K562 (cell line): ENCODE data around the gene GARIN5B. TPM values are rescaled to one million over a fixed set of nuclear protein-coding genes. Genes with fewer than 3 reads are reported as not detected.

ENCODE experiments used
- BRD9 ChIP-seq: fragments of 450-650 bp; IDR thresholded peaks from 2 replicates; pipeline ENCODE4 v1.6.1; 2018; ENCODE audit warnings: low read depth; ENCODE audit not compliant: partially characterized antibody
- JUN ChIP-seq, 2 experiments: sonication (generic) in 1 of 2; formaldehyde crosslinking in 1 of 2; IDR thresholded peaks; 2 replicates each; pipeline versions ENCODE4 v1.6.1 to v1.8.0; 2012 to 2022; ENCODE audit warnings: borderline replicate concordance in 2 of 2, mild to moderate bottlenecking in 2 of 2, improper control_type of control experiment in 1 of 2, low read depth in 1 of 2, low read length in 1 of 2, missing genetic modification reagents in 1 of 2
- MCM2 ChIP-seq: fragments of 450-650 bp; IDR thresholded peaks from 2 replicates; pipeline ENCODE4 v1.6.1; 2017; ENCODE audit warnings: low read depth, mild to moderate bottlenecking
- RB1 ChIP-seq: fragments of 450-650 bp; IDR thresholded peaks from 2 replicates; pipeline ENCODE4 v1.6.1; 2017; ENCODE audit warnings: low read depth, mild to moderate bottlenecking
- RBM34 ChIP-seq: fragments of 200-400 bp; formaldehyde crosslinking; IDR thresholded peaks from 2 replicates; pipeline ENCODE4 v1.6.1; 2018; ENCODE audit warnings: low read length, borderline replicate concordance; ENCODE audit not compliant: insufficient read depth
- RNF2 ChIP-seq: sonication (generic); IDR thresholded peaks from 2 replicates; pipeline ENCODE4 v1.6.1; 2016
- SIN3A ChIP-seq, 2 experiments: fragments of 150-350 bp in 1 of 2; IDR thresholded peaks; 2 replicates each; pipeline ENCODE4 v1.6.1; 2011 to 2016; ENCODE audit warnings: borderline replicate concordance in 2 of 2, low read depth in 2 of 2, low read length in 2 of 2, mild to moderate bottlenecking in 2 of 2, moderate library complexity in 2 of 2; ENCODE audit not compliant: control insufficient read depth in 1 of 2
- SRSF7 ChIP-seq: fragments of 200-400 bp; formaldehyde crosslinking; optimal IDR thresholded peaks from 2 replicates; pipeline ENCODE3; 2017; ENCODE audit warnings: mild to moderate bottlenecking, low read depth, low read length
- ZBTB17 ChIP-seq: fragments of 450-650 bp; formaldehyde crosslinking; IDR thresholded peaks from 2 replicates; pipeline ENCODE4 v1.4.0; 2020; ENCODE audit warnings: mild to moderate bottlenecking
- ZBTB7A ChIP-seq: IDR thresholded peaks from 2 replicates; pipeline ENCODE4 v1.6.1; 2011; ENCODE audit warnings: low read depth, mild to moderate bottlenecking, low read length, moderate library complexity, borderline replicate concordance; ENCODE audit not compliant: control insufficient read depth
- ZNF212 ChIP-seq: fragments of 450-650 bp; formaldehyde crosslinking; IDR thresholded peaks from 2 replicates; pipeline ENCODE4 v1.4.0; 2020; ENCODE audit warnings: mild to moderate bottlenecking
- ZSCAN32 ChIP-seq: fragments of 450-650 bp; formaldehyde crosslinking; IDR thresholded peaks from 2 replicates; pipeline ENCODE4 v1.4.0; 2020; ENCODE audit warnings: mild to moderate bottlenecking, moderate library complexity
- polyA plus RNA-seq, 8 experiments: library from polyadenylated mRNA; depleted of rRNA in 4 of 8; stranded (reverse) in 5 of 8; unstranded in 3 of 8; fragments of >200 nt; fragmentation: Nextera tagmentation in 2 of 8; fragmentation: Illumina TruSeq in 1 of 8; extraction: Ambion mirVana in 2 of 8; extraction: Trizol in 1 of 8; gene quantifications; 2 replicates each; pipeline versions ENCODE4 v1.2.1 to v1.2.3, GENCODE V29; 2011 to 2014; ENCODE audit warnings: inconsistent platforms in 1 of 8, missing spikeins in 1 of 8
- total RNA-seq, 7 experiments: library from RNA; depleted of rRNA in 6 of 7; stranded (reverse); fragments of >200 nt in 6 of 7; fragmentation: Illumina TruSeq in 2 of 7; extraction: Trizol in 2 of 7; gene quantifications; 2 replicates each; pipeline versions ENCODE4 v1.2.1 to v1.2.3, GENCODE V29; 2011 to 2021; ENCODE audit warnings: low replicate concordance in 1 of 7
- TF ChIP-seq, protein P1 (sequence below): sonication (generic); formaldehyde crosslinking; IDR thresholded peaks from 2 replicates; pipeline ENCODE4 v1.8.0; 2023; ENCODE audit warnings: mild to moderate bottlenecking, missing genetic modification reagents
- TF ChIP-seq, protein P2 (sequence below): sonication (generic); formaldehyde crosslinking; IDR thresholded peaks from 2 replicates; pipeline ENCODE4 v1.5.0; 2020; ENCODE audit warnings: missing genetic modification reagents
- TF ChIP-seq, protein P3 (sequence below): fragments of 450-650 bp; IDR thresholded peaks from 2 replicates; pipeline ENCODE4 v1.6.1; 2016; ENCODE audit warnings: borderline replicate concordance
- TF ChIP-seq, protein P4 (sequence below): IDR thresholded peaks from 3 replicates; pipeline ENCODE4 v1.6.1; 2011; ENCODE audit warnings: borderline replicate concordance, mild to moderate bottlenecking; ENCODE audit not compliant: insufficient read length, insufficient read depth

The GARIN5B gene
- total and polyA plus RNA-seq, 9 of the 15 experiments (the other 6 are each of a cell fraction or from before 2014, with no cell fraction given) = not detected

DNA sequence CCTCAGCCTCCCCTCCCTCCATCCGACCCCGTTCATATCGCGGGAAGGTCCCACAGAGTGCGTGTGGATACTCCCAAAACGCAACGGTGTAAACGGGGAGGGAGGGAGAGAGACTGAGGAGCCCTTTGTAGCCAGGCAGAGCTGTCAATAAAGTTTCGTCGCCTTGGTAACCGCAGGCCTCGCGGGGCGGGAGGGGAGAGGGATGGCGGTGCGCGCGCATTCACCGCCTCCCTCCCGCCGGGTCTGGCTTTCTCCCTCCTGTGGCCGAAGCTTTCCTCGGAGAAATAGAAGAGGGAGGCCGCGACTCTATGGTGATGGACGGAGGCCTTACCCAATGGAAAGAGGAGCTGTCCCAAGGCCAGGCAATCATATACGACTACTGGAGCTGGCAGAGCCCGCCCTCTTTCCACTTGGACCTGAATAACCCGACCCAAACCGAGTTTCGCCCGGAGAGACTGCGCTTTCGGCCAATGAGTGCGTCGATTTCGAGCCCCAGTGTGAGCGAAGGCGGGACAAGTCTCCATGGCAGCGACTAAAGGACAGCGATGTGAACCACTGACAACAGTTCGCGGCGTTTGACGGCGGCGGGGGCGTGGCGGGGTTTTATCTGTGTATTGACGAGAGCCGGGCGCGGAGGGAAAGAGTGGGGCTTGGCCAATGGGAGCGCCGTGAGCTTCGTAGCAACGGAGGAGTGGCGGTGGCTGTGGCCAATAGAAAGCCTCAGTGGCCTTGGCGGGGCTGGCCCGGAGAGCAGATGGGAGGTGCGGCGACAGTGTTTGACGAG, 23.8 kb downstream of the GARIN5B start, which contains the start of gene KMT5C (continued):
- TF ChIP-seq, protein P1, sequence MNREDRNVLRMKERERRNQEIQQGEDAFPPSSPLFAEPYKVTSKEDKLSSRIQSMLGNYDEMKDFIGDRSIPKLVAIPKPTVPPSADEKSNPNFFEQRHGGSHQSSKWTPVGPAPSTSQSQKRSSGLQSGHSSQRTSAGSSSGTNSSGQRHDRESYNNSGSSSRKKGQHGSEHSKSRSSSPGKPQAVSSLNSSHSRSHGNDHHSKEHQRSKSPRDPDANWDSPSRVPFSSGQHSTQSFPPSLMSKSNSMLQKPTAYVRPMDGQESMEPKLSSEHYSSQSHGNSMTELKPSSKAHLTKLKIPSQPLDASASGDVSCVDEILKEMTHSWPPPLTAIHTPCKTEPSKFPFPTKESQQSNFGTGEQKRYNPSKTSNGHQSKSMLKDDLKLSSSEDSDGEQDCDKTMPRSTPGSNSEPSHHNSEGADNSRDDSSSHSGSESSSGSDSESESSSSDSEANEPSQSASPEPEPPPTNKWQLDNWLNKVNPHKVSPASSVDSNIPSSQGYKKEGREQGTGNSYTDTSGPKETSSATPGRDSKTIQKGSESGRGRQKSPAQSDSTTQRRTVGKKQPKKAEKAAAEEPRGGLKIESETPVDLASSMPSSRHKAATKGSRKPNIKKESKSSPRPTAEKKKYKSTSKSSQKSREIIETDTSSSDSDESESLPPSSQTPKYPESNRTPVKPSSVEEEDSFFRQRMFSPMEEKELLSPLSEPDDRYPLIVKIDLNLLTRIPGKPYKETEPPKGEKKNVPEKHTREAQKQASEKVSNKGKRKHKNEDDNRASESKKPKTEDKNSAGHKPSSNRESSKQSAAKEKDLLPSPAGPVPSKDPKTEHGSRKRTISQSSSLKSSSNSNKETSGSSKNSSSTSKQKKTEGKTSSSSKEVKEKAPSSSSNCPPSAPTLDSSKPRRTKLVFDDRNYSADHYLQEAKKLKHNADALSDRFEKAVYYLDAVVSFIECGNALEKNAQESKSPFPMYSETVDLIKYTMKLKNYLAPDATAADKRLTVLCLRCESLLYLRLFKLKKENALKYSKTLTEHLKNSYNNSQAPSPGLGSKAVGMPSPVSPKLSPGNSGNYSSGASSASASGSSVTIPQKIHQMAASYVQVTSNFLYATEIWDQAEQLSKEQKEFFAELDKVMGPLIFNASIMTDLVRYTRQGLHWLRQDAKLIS (CRISPR knock-in tag) = no peak
- TF ChIP-seq, protein P2, sequence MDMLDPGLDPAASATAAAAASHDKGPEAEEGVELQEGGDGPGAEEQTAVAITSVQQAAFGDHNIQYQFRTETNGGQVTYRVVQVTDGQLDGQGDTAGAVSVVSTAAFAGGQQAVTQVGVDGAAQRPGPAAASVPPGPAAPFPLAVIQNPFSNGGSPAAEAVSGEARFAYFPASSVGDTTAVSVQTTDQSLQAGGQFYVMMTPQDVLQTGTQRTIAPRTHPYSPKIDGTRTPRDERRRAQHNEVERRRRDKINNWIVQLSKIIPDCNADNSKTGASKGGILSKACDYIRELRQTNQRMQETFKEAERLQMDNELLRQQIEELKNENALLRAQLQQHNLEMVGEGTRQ (CRISPR knock-in tag) = no peak
- TF ChIP-seq RBM34 = no peak
- TF ChIP-seq SRSF7 = no peak
- no peak for TF ChIP-seq ZSCAN32 (CRISPR knock-in tag)
- no peak; a peak in 1 of 4 replicates for TF ChIP-seq SIN3A (IDR thresholded peaks at IDR 0.05; ENCODE audit: borderline replicate concordance in 2 of 2, control insufficient read depth in 1 of 2, low read depth in 2 of 2, low read length in 2 of 2)
- TF ChIP-seq ZBTB7A = no peak
- TF ChIP-seq, protein P3, sequence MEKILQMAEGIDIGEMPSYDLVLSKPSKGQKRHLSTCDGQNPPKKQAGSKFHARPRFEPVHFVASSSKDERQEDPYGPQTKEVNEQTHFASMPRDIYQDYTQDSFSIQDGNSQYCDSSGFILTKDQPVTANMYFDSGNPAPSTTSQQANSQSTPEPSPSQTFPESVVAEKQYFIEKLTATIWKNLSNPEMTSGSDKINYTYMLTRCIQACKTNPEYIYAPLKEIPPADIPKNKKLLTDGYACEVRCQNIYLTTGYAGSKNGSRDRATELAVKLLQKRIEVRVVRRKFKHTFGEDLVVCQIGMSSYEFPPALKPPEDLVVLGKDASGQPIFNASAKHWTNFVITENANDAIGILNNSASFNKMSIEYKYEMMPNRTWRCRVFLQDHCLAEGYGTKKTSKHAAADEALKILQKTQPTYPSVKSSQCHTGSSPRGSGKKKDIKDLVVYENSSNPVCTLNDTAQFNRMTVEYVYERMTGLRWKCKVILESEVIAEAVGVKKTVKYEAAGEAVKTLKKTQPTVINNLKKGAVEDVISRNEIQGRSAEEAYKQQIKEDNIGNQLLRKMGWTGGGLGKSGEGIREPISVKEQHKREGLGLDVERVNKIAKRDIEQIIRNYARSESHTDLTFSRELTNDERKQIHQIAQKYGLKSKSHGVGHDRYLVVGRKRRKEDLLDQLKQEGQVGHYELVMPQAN = no peak
- peak; percentile 79; the same call in 1 of the 2 replicates for TF ChIP-seq RB1
- TF ChIP-seq ZBTB17 (CRISPR knock-in tag) = no peak
- TF ChIP-seq MCM2 = no peak
- no peak for TF ChIP-seq BRD9
- TF ChIP-seq, protein P4, sequence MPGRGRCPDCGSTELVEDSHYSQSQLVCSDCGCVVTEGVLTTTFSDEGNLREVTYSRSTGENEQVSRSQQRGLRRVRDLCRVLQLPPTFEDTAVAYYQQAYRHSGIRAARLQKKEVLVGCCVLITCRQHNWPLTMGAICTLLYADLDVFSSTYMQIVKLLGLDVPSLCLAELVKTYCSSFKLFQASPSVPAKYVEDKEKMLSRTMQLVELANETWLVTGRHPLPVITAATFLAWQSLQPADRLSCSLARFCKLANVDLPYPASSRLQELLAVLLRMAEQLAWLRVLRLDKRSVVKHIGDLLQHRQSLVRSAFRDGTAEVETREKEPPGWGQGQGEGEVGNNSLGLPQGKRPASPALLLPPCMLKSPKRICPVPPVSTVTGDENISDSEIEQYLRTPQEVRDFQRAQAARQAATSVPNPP = no peak
- TF ChIP-seq ZNF212 (CRISPR knock-in tag) = no peak
- peak; percentile 56; the same call in 1 of the 2 replicates for TF ChIP-seq RNF2
- TF ChIP-seq JUN (IDR thresholded peaks at IDR 0.05; ENCODE audit: borderline replicate concordance, low read depth, low read length) = no peak
- TF ChIP-seq JUN (CRISPR knock-in tag; IDR thresholded peaks at IDR 0.05; ENCODE audit: borderline replicate concordance) = no peak
